NCI-H1105 treated with DMSO at 0.1 percent for 48 hours (cell line): ENCODE data around the gene TPMT.

Experiments
- DNase-seq: peaks from one replicate; lab custom pipeline; 2025; lab: John Stamatoyannopoulos, UW

TPMT gene

GRCh38 chr6:18117136-18117535 lies 37.7 kb downstream of the TPMT start:
- no peak for DNase-seq

- DNase-seq = no peak
Measured at GRCh38 chr6:18115356-18115755, 39.5 kb downstream of the TPMT start.

GRCh38 chr6:18110162-18110561 lies 44.7 kb downstream of the TPMT start:
- no peak for DNase-seq

GRCh38 chr6:18107061-18107460 lies 47.8 kb downstream of the TPMT start:
- no peak for DNase-seq

- DNase-seq = no peak
Measured at GRCh38 chr6:18102783-18103509, 51.9 kb downstream of the TPMT start.

GRCh38 chr6:18101873-18102272 lies 53.0 kb downstream of the TPMT start:
- DNase-seq = no peak

GRCh38 chr6:18101271-18101670 lies 53.6 kb downstream of the TPMT start:
- DNase-seq = no peak

GRCh38 chr6:18100296-18100695 lies 54.6 kb downstream of the TPMT start:
- no peak for DNase-seq

- no peak for DNase-seq
Measured at GRCh38 chr6:18099511-18099910, 55.4 kb downstream of the TPMT start.

GRCh38 chr6:18096423-18096822 lies 58.5 kb downstream of the TPMT start:
- no peak for DNase-seq

- no peak for DNase-seq
Measured at GRCh38 chr6:18091382-18091781, 63.5 kb downstream of the TPMT start.

GRCh38 chr6:18090349-18090786 lies 64.5 kb downstream of the TPMT start:
- DNase-seq = no peak

GRCh38 chr6:18088419-18089296 lies 66.2 kb downstream of the TPMT start:
- no peak for DNase-seq

GRCh38 chr6:18087396-18088165 lies 67.3 kb downstream of the TPMT start:
- DNase-seq = no peak

GRCh38 chr6:18081025-18081668 lies 73.7 kb downstream of the TPMT start:
- DNase-seq = no peak

GRCh38 chr6:18080544-18080943 lies 74.3 kb downstream of the TPMT start:
- DNase-seq = no peak

GRCh38 chr6:18078866-18079265 lies 76.0 kb downstream of the TPMT start:
- no peak for DNase-seq
